H1 (cell line): ENCODE data around the gene NMRK1. TPM values are rescaled to one million over a fixed set of nuclear protein-coding genes. Genes with fewer than 3 reads are reported as not detected.

ENCODE experiments used
- CTCF ChIA-PET: fragments of 300-600 bp; sonication (Branson Sonifier 250); formaldehyde crosslinking; loops from one replicate; lab custom pipeline; 2021; ENCODE audit not compliant: partially characterized antibody; lab: Charles Lee
- POLR2A ChIA-PET: fragments of 300-600 bp; sonication (Branson Sonifier 250); formaldehyde crosslinking; loops from one replicate; lab custom pipeline; 2021; ENCODE audit warnings: inconsistent platforms; ENCODE audit not compliant: partially characterized antibody; lab: Charles Lee
- DNase-seq, 2 experiments: peaks; one replicate each; pipeline versions ENCODE4 v3.0.0 to v3.0.0-alpha.2; 2010 to 2022; ENCODE audit warnings: low spot score in 2 of 2, low read depth in 1 of 2, mixed read lengths in 1 of 2
- FAIRE-seq: peaks from 2 replicates; lab custom pipeline; 2011; peaks lifted over from hg19 to GRCh38; lab: Jason Lieb, UNC
- H2AFZ ChIP-seq: 2 replicates; pipeline ENCODE4 v1.8.1; 2012; ENCODE audit warnings: low read length, inconsistent platforms
- H2AK5ac ChIP-seq: 2 replicates; pipeline ENCODE4 v1.6.1; 2013; ENCODE audit warnings: low read depth, low read length
- H2BK120ac ChIP-seq: replicated peaks from 2 replicates; pipeline ENCODE3; 2013; ENCODE audit warnings: low read depth, low read length, inconsistent platforms
- H2BK12ac ChIP-seq: 2 replicates; pipeline ENCODE4 v1.6.1; 2013; ENCODE audit warnings: low read depth, low read length
- H2BK15ac ChIP-seq: 2 replicates; pipeline ENCODE4 v1.6.1; 2013; ENCODE audit warnings: low read length
- H2BK20ac ChIP-seq: 2 replicates; pipeline ENCODE4 v1.6.1; 2013; ENCODE audit warnings: low read length
- H2BK5ac ChIP-seq: 2 replicates; pipeline ENCODE4 v1.6.1; 2013; ENCODE audit warnings: low read depth, low read length
- H3K14ac ChIP-seq: 2 replicates; pipeline ENCODE4 v1.6.1; 2013; ENCODE audit warnings: inconsistent platforms; ENCODE audit not compliant: insufficient read length
- H3K18ac ChIP-seq: 2 replicates; pipeline ENCODE4 v1.6.1; 2013; ENCODE audit warnings: low read length; ENCODE audit errors: extremely low read depth
- H3K23ac ChIP-seq: 2 replicates; pipeline ENCODE4 v1.6.1; 2013; ENCODE audit warnings: inconsistent platforms; ENCODE audit not compliant: insufficient read length
- H3K23me2 ChIP-seq: 2 replicates; pipeline ENCODE4 v1.6.1; 2013; ENCODE audit warnings: low read depth, low read length
- H3K27ac ChIP-seq: 2 replicates; pipeline ENCODE4 v1.6.1; 2011; ENCODE audit warnings: low read depth, low read length, inconsistent platforms
- H3K27me3 ChIP-seq, 4 experiments: replicated peaks in 1 of 4; 1 replicate in 1 of 4; 2 replicates in 3 of 4; pipeline versions ENCODE4 v1.6.1 to v1.8.1; 2011 to 2013; ENCODE audit warnings: low read length in 3 of 4, mild to moderate bottlenecking in 3 of 4, inconsistent platforms in 2 of 4, mixed read lengths in 2 of 4, moderate library complexity in 1 of 4; ENCODE audit not compliant: control insufficient read depth in 3 of 4, insufficient read depth in 3 of 4; ENCODE audit errors: extremely low read depth in 1 of 4
- H3K36me3 ChIP-seq, 4 experiments: 2 replicates each; pipeline versions ENCODE4 v1.6.1 to v1.8.1; 2011 to 2013; ENCODE audit warnings: mild to moderate bottlenecking in 4 of 4, low read length in 3 of 4, moderate library complexity in 2 of 4, control low read depth in 1 of 4, inconsistent platforms in 1 of 4; ENCODE audit not compliant: insufficient read depth in 4 of 4, control insufficient read depth in 2 of 4
- H3K4ac ChIP-seq: replicated peaks from 2 replicates; pipeline ENCODE3; 2013; ENCODE audit warnings: low read length, low read depth, mixed read lengths, inconsistent platforms; ENCODE audit not compliant: insufficient read length
- H3K4me1 ChIP-seq, 4 experiments: replicated peaks in 1 of 4; 1 replicate in 1 of 4; 2 replicates in 3 of 4; pipeline versions ENCODE4 v1.6.1 to v1.8.1; 2011 to 2013; ENCODE audit warnings: low read length in 3 of 4, inconsistent platforms in 2 of 4, mixed read lengths in 1 of 4; ENCODE audit not compliant: insufficient read depth in 4 of 4, control insufficient read depth in 3 of 4
- H3K4me2 ChIP-seq, 2 experiments: 2 replicates each; pipeline versions ENCODE4 v1.6.1 to v1.8.1; 2011 to 2013; ENCODE audit warnings: low read depth in 2 of 2, low read length in 2 of 2, control low read depth in 1 of 2, inconsistent platforms in 1 of 2, mild to moderate bottlenecking in 1 of 2; ENCODE audit not compliant: insufficient read depth in 1 of 2
- H3K4me3 ChIP-seq, 4 experiments: fragments of 200-600, 300-600 bp in 1 of 4; sonication (generic), shearing (Covaris generic), sonication (Bioruptor Twin) in 1 of 4; 2 replicates each; pipeline versions ENCODE4 v1.5.1 to v1.8.1; 2011 to 2016; ENCODE audit warnings: low read length in 4 of 4, low read depth in 3 of 4, control low read depth in 2 of 4, inconsistent platforms in 2 of 4, mild to moderate bottlenecking in 2 of 4, mixed read lengths in 1 of 4, moderate library complexity in 1 of 4; ENCODE audit not compliant: insufficient read depth in 2 of 4; ENCODE audit errors: extremely low read depth in 1 of 4
- H3K56ac ChIP-seq: replicated peaks from 2 replicates; pipeline ENCODE3; 2013; ENCODE audit warnings: low read depth, mild to moderate bottlenecking, mixed read lengths, low read length, inconsistent platforms; ENCODE audit not compliant: insufficient read length
- H3K79me1 ChIP-seq: 2 replicates; pipeline ENCODE4 v1.6.1; 2013; ENCODE audit warnings: low read depth, low read length, control low read depth
- H3K79me2 ChIP-seq, 2 experiments: 2 replicates each; pipeline versions ENCODE4 v1.6.1 to v1.8.1; 2012 to 2013; ENCODE audit warnings: low read length in 2 of 2, mild to moderate bottlenecking in 2 of 2, inconsistent platforms in 1 of 2; ENCODE audit not compliant: insufficient read depth in 2 of 2, control insufficient read depth in 1 of 2
- H3K9ac ChIP-seq, 4 experiments: replicated peaks in 1 of 4; 1 replicate in 1 of 4; 2 replicates in 3 of 4; pipeline versions ENCODE4 v1.6.1 to v1.8.1; 2011 to 2013; ENCODE audit warnings: low read depth in 3 of 4, low read length in 3 of 4, control low read depth in 2 of 4, mild to moderate bottlenecking in 2 of 4, moderate library complexity in 2 of 4, inconsistent platforms in 1 of 4; ENCODE audit errors: extremely low read depth in 1 of 4
- H3K9me3 ChIP-seq, 2 experiments: 2 replicates each; pipeline versions ENCODE4 v1.6.1 to v1.8.1; 2012 to 2013; ENCODE audit warnings: mild to moderate bottlenecking in 2 of 2, moderate library complexity in 2 of 2, control low read depth in 1 of 2, inconsistent platforms in 1 of 2, low read depth in 1 of 2, low read length in 1 of 2, mixed read lengths in 1 of 2; ENCODE audit not compliant: insufficient read depth in 2 of 2
- H4K20me1 ChIP-seq, 2 experiments: replicated peaks in 1 of 2; 2 replicates each; pipeline versions ENCODE3 to v1.8.1; 2011 to 2013; ENCODE audit warnings: inconsistent platforms in 2 of 2, low read length in 2 of 2, mild to moderate bottlenecking in 1 of 2; ENCODE audit not compliant: insufficient read depth in 2 of 2, control insufficient read depth in 1 of 2
- H4K5ac ChIP-seq: 2 replicates; pipeline ENCODE4 v1.6.1; 2013; ENCODE audit warnings: low read length, low read depth, mixed read lengths, inconsistent platforms; ENCODE audit not compliant: insufficient read length
- H4K8ac ChIP-seq: 2 replicates; pipeline ENCODE4 v1.8.0; 2013; ENCODE audit warnings: mild to moderate bottlenecking, moderate library complexity, low read length, inconsistent platforms; ENCODE audit not compliant: insufficient read depth; ENCODE audit errors: extremely low read depth
- H4K91ac ChIP-seq: replicated peaks from 2 replicates; pipeline ENCODE3; 2013; ENCODE audit warnings: low read length, mixed read lengths, inconsistent platforms; ENCODE audit not compliant: insufficient read length
- CBX8 ChIP-seq: fragments of 300-800, 300-1000 bp; sonication (generic); IDR thresholded peaks from 2 replicates; pipeline ENCODE4 v1.7.1; 2016; ENCODE audit warnings: low read depth, low read length, borderline replicate concordance
- CREB1 ChIP-seq: IDR thresholded peaks from 2 replicates; pipeline ENCODE4 v1.6.1; 2012; ENCODE audit warnings: inconsistent platforms
- KDM4A ChIP-seq: IDR thresholded peaks from one replicate; pipeline ENCODE4 v1.7.1; 2012; ENCODE audit warnings: low read depth, mild to moderate bottlenecking, moderate library complexity, low read length, inconsistent platforms; ENCODE audit not compliant: severe bottlenecking
- NRF1 ChIP-seq: IDR thresholded peaks from 2 replicates; pipeline ENCODE4 v1.6.1; 2011; ENCODE audit warnings: mild to moderate bottlenecking, low read depth, low read length, improper control_type of control experiment
- PHF8 ChIP-seq: fragments of 200-600 bp; sonication (generic); conservative IDR thresholded peaks from 2 replicates; pipeline ENCODE4 v1.7.1; 2012; ENCODE audit warnings: low read depth, mild to moderate bottlenecking, inconsistent platforms, low read length, moderate library complexity
- TAF1 ChIP-seq: IDR thresholded peaks from 2 replicates; pipeline ENCODE4 v1.6.1; 2011; ENCODE audit warnings: mild to moderate bottlenecking, low read depth, low read length
- TAF7 ChIP-seq: optimal IDR thresholded peaks from 2 replicates; pipeline ENCODE3; 2011; ENCODE audit warnings: low read depth, mild to moderate bottlenecking, inconsistent platforms, low read length, moderate library complexity, borderline replicate concordance
- TBP ChIP-seq: IDR thresholded peaks from 2 replicates; pipeline ENCODE4 v1.6.1; 2011; ENCODE audit warnings: low read depth, low read length, improper control_type of control experiment
- WGBS, 2 experiments: shearing (Covaris generic) in 1 of 2; methylation state at CpG; one replicate each; pipeline versions ENCODE4 v1.1.6 to v1.1.7; 2013 to 2015; ENCODE audit warnings: low lambda C conversion rate in 2 of 2, mixed read lengths in 2 of 2, inconsistent platforms in 1 of 2, low coverage in 1 of 2, missing lambda C conversion rate in 1 of 2; ENCODE audit not compliant: insufficient replicate concordance in 2 of 2, insufficient coverage in 1 of 2, insufficient read length in 1 of 2; ENCODE audit errors: extremely low coverage in 1 of 2, missing lambda C conversion rate in 1 of 2; 5-methylcytosine and 5-hydroxymethylcytosine counted together
- long read RNA-seq, 2 experiments: library from RNA in 1 of 2; library from capped mRNA in 1 of 2; stranded (forward); transcript quantifications; one replicate each; pipeline ENCODE4 v2.0.0, GENCODE V29; 2021; ENCODE audit warnings: inconsistent platforms in 1 of 2
- polyA minus RNA-seq, 3 experiments: library from RNA; depleted of rRNA, polyadenylated mRNA; stranded (reverse); fragments of >200 nt; gene quantifications; 1 replicate in 2 of 3; 2 replicates in 1 of 3; pipeline ENCODE4 v1.2.3, GENCODE V29; 2011
- polyA plus RNA-seq, 7 experiments: library from polyadenylated mRNA; depleted of rRNA in 3 of 7; stranded (reverse) in 5 of 7; unstranded in 2 of 7; fragments of >200 nt in 5 of 7; fragments of 200-250 nt in 2 of 7; gene quantifications; 1 replicate in 5 of 7; 2 replicates in 1 of 7; 4 replicates in 1 of 7; pipeline versions ENCODE4 v1.2.1 to v1.2.3, GENCODE V29; 2011 to 2013; ENCODE audit warnings: missing spikeins in 2 of 7, mixed read lengths in 2 of 7
- total RNA-seq: library from RNA; stranded (reverse); fragmentation: NEBNext Ultra II Directional; extraction: Animal tissue kit (Norgen Biotek cat#: 25700); gene quantifications from 2 replicates; pipeline ENCODE4 v1.2.1, GENCODE V29; 2021

The NMRK1 gene
- 8.1 and 9.1 TPM in 2 replicates for total RNA-seq
- polyA plus RNA-seq (2011; rRNA removed), result 3.5 and 5.8 TPM in 2 replicates
- 8.0 TPM for polyA plus RNA-seq (2011; cell fraction: cytosol; rRNA removed)
- polyA plus RNA-seq (2011; cell fraction: nucleus; rRNA removed), result 5.4 TPM
- 6.3 to 11.2 TPM (median 7.8 TPM) in 4 replicates for polyA plus RNA-seq (2012, experiment 1 of 2)
- polyA plus RNA-seq (2012, experiment 2 of 2), result 2.0 TPM
- polyA plus RNA-seq (2013, experiment 1 of 2), result 7.4 TPM
- polyA plus RNA-seq (2013, experiment 2 of 2), result 7.7 TPM
- polyA minus RNA-seq (2011; rRNA and poly(A)+ RNA removed), result 2.9 and 3.4 TPM in 2 replicates
- polyA minus RNA-seq (2011; cell fraction: cytosol; rRNA and poly(A)+ RNA removed), result 1.8 TPM
- 8.4 TPM for polyA minus RNA-seq (2011; cell fraction: nucleus; rRNA and poly(A)+ RNA removed)
- long read RNA-seq, experiment 1, partial matches to known transcripts, result 2 of 6 reads
- long read RNA-seq, experiment 1, other reads (novel, unspliced or antisense), result 2 of 6 reads
- long read RNA-seq, experiment 2, transcript NMRK1-201 (9 exons, 1,185 nt), result major isoform, 8 of 26 reads
- long read RNA-seq, experiment 2, partial matches to known transcripts, result 10 of 26 reads
- long read RNA-seq, experiment 2, other reads (novel, unspliced or antisense), result 5 of 26 reads

GRCh38 chr9:75087824-75088645, at the start of gene NMRK1, which contains the start of gene OSTF1:
TSS of gene NMRK1 (minus strand) at chr9:75088155. CDS start at chr9:75083115, 5,040 bp downstream.
TSS of gene OSTF1 (plus strand) at chr9:75088514. CDS start at chr9:75088693, 179 bp downstream.
- H3K4me1 ChIP-seq, result peaks cover 0 to 9% (median 5%) of the 10 kb centered on the region in 4 experiments; a peak in 4 of 7 replicates
- H3K9ac ChIP-seq, result peak within 1 kb of the TSS; percentile 83 to 87 (median 86)
- H3K4me3 ChIP-seq, result peak within 1 kb of the TSS; percentile 80 to 85 (median 81)
- POLR2A ChIA-PET, result interaction anchor here (0.8 to 2.5 kb wide), 5 partner anchors 34 to 136 kb away, joined by 3 to 12 read pairs (median 5); partner anchors contain the start of gene CARNMT1
- H4K91ac ChIP-seq, result peak within 1 kb of the TSS; percentile 87
- H4K8ac ChIP-seq, result peak within 1 kb of the TSS; percentile 28
- no peak within 1 kb of the TSS for H2BK15ac ChIP-seq
- peak within 1 kb of the TSS; percentile 93; the same call in 1 of the 2 replicates for H3K18ac ChIP-seq
- H2AK5ac ChIP-seq, result no peak within 1 kb of the TSS
- WGBS, 2 experiments, result 0% methylated on average over 56 of the region's 93 CpGs; no CpG with 5 or more reads in 1 of the 2 experiments
- H3K36me3 ChIP-seq, result no peaks in the 10 kb centered on the region
- peaks cover 2% of the 10 kb centered on the region; the same call in 1 of the 2 replicates for H3K23me2 ChIP-seq
- H3K27me3 ChIP-seq, result no peaks in the 10 kb centered on the region
- H3K4me2 ChIP-seq, result peak within 1 kb of the TSS; percentile 85 to 95
- peak within 1 kb of the TSS; percentile 83 for H3K56ac ChIP-seq
- H2BK20ac ChIP-seq, result no peak within 1 kb of the TSS
- CTCF ChIA-PET, result interaction anchor here (0.5 to 1.2 kb wide), 4 partner anchors 12 to 1181 kb away, joined by 3 to 5 read pairs (median 4); no protein-coding TSS in a partner anchor
- H2BK12ac ChIP-seq, result peak within 1 kb of the TSS; percentile 13; the same call in 1 of the 2 replicates
- H3K9me3 ChIP-seq, result no peaks in the 10 kb centered on the region
- H3K27ac ChIP-seq, result peak within 1 kb of the TSS; percentile 81
- DNase-seq (peak; percentile 81 to 89), FAIRE-seq (no peak)
- H3K23ac ChIP-seq, result no peak within 1 kb of the TSS
- peaks cover 0 to 1% of the 10 kb centered on the region in 2 experiments for H4K20me1 ChIP-seq
- H3K79me1 ChIP-seq, result no peaks in the 10 kb centered on the region; the same call in 1 of the 2 replicates
- no peak within 1 kb of the TSS for H2BK120ac ChIP-seq
- peak within 1 kb of the TSS; percentile 91 for H2BK5ac ChIP-seq
- H3K14ac ChIP-seq, result peak within 1 kb of the TSS; percentile 80
- peaks cover 0 to 9% of the 10 kb centered on the region in 2 experiments; a peak in 2 of 4 replicates for H3K79me2 ChIP-seq
- peak within 1 kb of the TSS; percentile 96; the same call in 1 of the 2 replicates for H2AFZ ChIP-seq
- H4K5ac ChIP-seq, result peak within 1 kb of the TSS; percentile 92
- H3K4ac ChIP-seq, result no peak within 1 kb of the TSS
- TF ChIP-seq TAF7, result peak; percentile 92
- peak; percentile 78 for TF ChIP-seq CREB1
- 0 out of 2 replicates have a peak, but pooled peaks have one; percentile 62 for TF ChIP-seq PHF8
- no peak for TF ChIP-seq CBX8
- peak; percentile 65; the same call in 1 of the 2 replicates for TF ChIP-seq TAF1
- peak; percentile 40; the same call in 1 of the 2 replicates for TF ChIP-seq NRF1
- TF ChIP-seq KDM4A, result peak; percentile 53
- TF ChIP-seq TBP, result peak; percentile 66
